H9 (cell line): Measurements from ENCODE around the gene CASQ2. TPM values are rescaled to one million over a fixed set of nuclear protein-coding genes. Genes with fewer than 3 reads are reported as not detected.

Experiments used
- DNase-seq: peaks from one replicate; pipeline ENCODE4 v3.0.0-alpha.2; 2017
- H2AFZ ChIP-seq: one replicate; pipeline ENCODE4 v1.6.1; 2013; ENCODE audit warnings: mild to moderate bottlenecking, low read length, control low read depth, moderate library complexity
- H2AK5ac ChIP-seq: 2 replicates; pipeline ENCODE4 v1.6.1; 2013; ENCODE audit warnings: low read length, control low read depth, mixed read lengths; ENCODE audit not compliant: insufficient read length
- H2BK120ac ChIP-seq: one replicate; pipeline ENCODE4 v1.6.1; 2013; ENCODE audit warnings: low read depth, mild to moderate bottlenecking, low read length, control low read depth, inconsistent platforms; ENCODE audit not compliant: poor library complexity, severe bottlenecking
- H2BK12ac ChIP-seq: 2 replicates; pipeline ENCODE4 v1.6.1; 2013; ENCODE audit warnings: low read length, control low read depth, mixed read lengths, low read depth; ENCODE audit not compliant: insufficient read length
- H2BK15ac ChIP-seq: 2 replicates; pipeline ENCODE4 v1.6.1; 2013; ENCODE audit warnings: low read depth, low read length, control low read depth
- H2BK20ac ChIP-seq: one replicate; pipeline ENCODE4 v1.6.1; 2013; ENCODE audit warnings: low read depth, mild to moderate bottlenecking, low read length, control low read depth, inconsistent platforms; ENCODE audit not compliant: poor library complexity, severe bottlenecking
- H2BK5ac ChIP-seq: 2 replicates; pipeline ENCODE4 v1.6.1; 2013; ENCODE audit warnings: low read length, control low read depth, mixed read lengths; ENCODE audit not compliant: insufficient read length
- H3K14ac ChIP-seq: 2 replicates; pipeline ENCODE4 v1.6.1; 2013; ENCODE audit warnings: low read length, control low read depth; ENCODE audit not compliant: insufficient read depth
- H3K18ac ChIP-seq: 2 replicates; pipeline ENCODE4 v1.6.1; 2013; ENCODE audit warnings: low read depth, mild to moderate bottlenecking, mixed read lengths, low read length, control low read depth; ENCODE audit not compliant: insufficient read length
- H3K23ac ChIP-seq: 2 replicates; pipeline ENCODE4 v1.6.1; 2013; ENCODE audit warnings: low read length, control low read depth, mixed read lengths, low read depth; ENCODE audit not compliant: insufficient read length
- H3K23me2 ChIP-seq: 2 replicates; pipeline ENCODE4 v1.6.1; 2013; ENCODE audit warnings: low read depth, mild to moderate bottlenecking, mixed read lengths, low read length, control low read depth; ENCODE audit not compliant: insufficient read length, poor library complexity, severe bottlenecking
- H3K27ac ChIP-seq: 2 replicates; pipeline ENCODE4 v1.5.1; 2013; ENCODE audit warnings: low read length, control low read depth, mixed read lengths, low read depth; ENCODE audit not compliant: insufficient read length
- H3K27me3 ChIP-seq: 2 replicates; pipeline ENCODE4 v1.6.1; 2013; ENCODE audit warnings: low read length, control low read depth, inconsistent platforms; ENCODE audit not compliant: insufficient read depth
- H3K4ac ChIP-seq: 2 replicates; pipeline ENCODE4 v1.6.1; 2013; ENCODE audit warnings: low read depth, mild to moderate bottlenecking, control low read depth, inconsistent platforms, low read length, moderate library complexity
- H3K4me1 ChIP-seq: 2 replicates; pipeline ENCODE4 v1.6.1; 2013; ENCODE audit warnings: low read length, control low read depth, inconsistent platforms; ENCODE audit not compliant: insufficient read depth
- H3K4me2 ChIP-seq: 2 replicates; pipeline ENCODE4 v1.6.1; 2013; ENCODE audit warnings: low read length, control low read depth, mixed read lengths; ENCODE audit not compliant: insufficient read length, insufficient read depth
- H3K56ac ChIP-seq: 2 replicates; pipeline ENCODE4 v1.6.1; 2013; ENCODE audit warnings: low read depth, mild to moderate bottlenecking, mixed read lengths, low read length, control low read depth; ENCODE audit not compliant: insufficient read length
- H3K79me1 ChIP-seq: 2 replicates; pipeline ENCODE4 v1.6.1; 2013; ENCODE audit warnings: low read depth, mild to moderate bottlenecking, moderate library complexity, low read length, control low read depth, inconsistent platforms; ENCODE audit not compliant: insufficient read depth, poor library complexity, severe bottlenecking
- H3K79me2 ChIP-seq: 2 replicates; pipeline ENCODE4 v1.6.1; 2013; ENCODE audit warnings: low read length, control low read depth, inconsistent platforms; ENCODE audit not compliant: insufficient read depth
- H3K9ac ChIP-seq: 2 replicates; pipeline ENCODE4 v1.6.1; 2013; ENCODE audit warnings: low read length, control low read depth, mixed read lengths; ENCODE audit not compliant: insufficient read length; ENCODE audit errors: extremely low read depth
- H3K9me3 ChIP-seq: one replicate; pipeline ENCODE4 v1.6.1; 2013; ENCODE audit warnings: low read depth, low read length, inconsistent platforms; ENCODE audit not compliant: control insufficient read depth
- H3T11ph ChIP-seq: one replicate; pipeline ENCODE4 v1.6.1; 2013; ENCODE audit warnings: mild to moderate bottlenecking, low read length, control low read depth, inconsistent platforms
- H4K20me1 ChIP-seq: one replicate; pipeline ENCODE4 v1.6.1; 2013; ENCODE audit not compliant: control insufficient read depth, insufficient read length, insufficient read depth
- H4K5ac ChIP-seq: 2 replicates; pipeline ENCODE4 v1.6.1; 2013; ENCODE audit warnings: low read depth, mild to moderate bottlenecking, mixed read lengths, low read length, control low read depth; ENCODE audit not compliant: insufficient read length
- H4K8ac ChIP-seq: replicated peaks from 2 replicates; pipeline ENCODE4 v1.6.1; 2013; ENCODE audit warnings: low read length, control low read depth, mixed read lengths, low read depth; ENCODE audit not compliant: insufficient read length
- H4K91ac ChIP-seq: 2 replicates; pipeline ENCODE4 v1.6.1; 2013; ENCODE audit warnings: low read depth, mild to moderate bottlenecking, moderate library complexity, mixed read lengths, low read length, control low read depth; ENCODE audit not compliant: insufficient read length
- H3K27ac Mint-ChIP-seq, 3 experiments: 2 replicates in 2 of 3; 3 replicates in 1 of 3; pipeline ENCODE4 v1.8.0; 2020 to 2021; ENCODE audit warnings: mixed read lengths in 3 of 3, mild to moderate bottlenecking in 1 of 3, moderate library complexity in 1 of 3
- H3K27me3 Mint-ChIP-seq: 2 replicates; pipeline ENCODE4 v1.8.0; 2021; ENCODE audit warnings: low read depth, mild to moderate bottlenecking, moderate library complexity, mixed read lengths
- H3K36me3 Mint-ChIP-seq, 3 experiments: 2 replicates in 2 of 3; 3 replicates in 1 of 3; pipeline ENCODE4 v1.8.0; 2020 to 2021; ENCODE audit warnings: low read depth in 3 of 3, mixed read lengths in 3 of 3; ENCODE audit not compliant: insufficient read depth in 1 of 3
- H3K4me1 Mint-ChIP-seq, 2 experiments: 2 replicates each; pipeline ENCODE4 v1.8.0; 2020; ENCODE audit warnings: mixed read lengths in 2 of 2
- H3K4me3 Mint-ChIP-seq, 2 experiments: 2 replicates in 1 of 2; 3 replicates in 1 of 2; pipeline ENCODE4 v1.8.0; 2020 to 2021; ENCODE audit warnings: mild to moderate bottlenecking in 2 of 2, mixed read lengths in 2 of 2, moderate library complexity in 1 of 2
- H3K9me3 Mint-ChIP-seq, 2 experiments: 2 replicates in 1 of 2; 3 replicates in 1 of 2; pipeline ENCODE4 v1.8.0; 2020; ENCODE audit warnings: mild to moderate bottlenecking in 2 of 2, mixed read lengths in 2 of 2, moderate library complexity in 1 of 2
- WGBS: extraction: QIAGEN DNeasy Blood & Tissue Kit; methylation state at CpG from one replicate; pipeline ENCODE4 v1.1.7; 2013; ENCODE audit warnings: missing lambda C conversion rate, low lambda C conversion rate, mixed read lengths; ENCODE audit not compliant: insufficient read length; ENCODE audit errors: extremely low coverage; 5-methylcytosine and 5-hydroxymethylcytosine counted together
- total RNA-seq: library from RNA; stranded (reverse); gene quantifications from 2 replicates; pipeline ENCODE4 v1.2.1, GENCODE V29; 2021
- TF ChIP-seq, protein P1 (sequence below): fragments of 200-600 bp; sonication (generic); conservative IDR thresholded peaks from 3 replicates; pipeline ENCODE4 v1.8.0; 2021; ENCODE audit warnings: antibody characterized with exemption, mild to moderate bottlenecking

Gene CASQ2
- total RNA-seq, 1 experiment from 2014 or later = not detected

GRCh38 chr1:115650961-115651360 lies 117.6 kb downstream of the CASQ2 start:
- Histone ChIP-seq H2BK5ac (no peak overlapping the region), H3T11ph (no peak overlapping the region), H3K79me2 (0 out of 2 replicates have a peak, but pooled peaks cover 4% of the 10 kb centered on the region), H3K4me2 (no peak overlapping the region), H3K4me1 (peaks cover 24% of the 10 kb centered on the region; the same call in 1 of the 2 replicates), H3K4ac (no peak overlapping the region), H4K5ac (no peak overlapping the region), H3K56ac (no peak overlapping the region), H3K9ac (no peak overlapping the region), H2BK12ac (no peak overlapping the region), H2AFZ (no peak overlapping the region), H3K9me3 (no peaks in the 10 kb centered on the region), H3K14ac (no peak overlapping the region), H2BK20ac (no peak overlapping the region), H3K23ac (no peak overlapping the region), H4K8ac (no peak overlapping the region), H4K20me1 (no peaks in the 10 kb centered on the region), H3K79me1 (peaks cover 5% of the 10 kb centered on the region), H2AK5ac (no peak overlapping the region), H3K18ac (peak overlapping the region; percentile 2), H4K91ac (no peak overlapping the region), H3K23me2 (no peaks in the 10 kb centered on the region), H3K27ac (no peak overlapping the region), H2BK120ac (no peak overlapping the region), H2BK15ac (no peak overlapping the region), H3K27me3 (no peaks in the 10 kb centered on the region; the same call in 1 of the 2 replicates)
- H3K4me3 Mint-ChIP-seq = peak overlapping the region in 1 of 2 experiments; percentile 45; a peak in 1 of 5 replicates
- no peaks in the 10 kb centered on the region for H3K9me3 Mint-ChIP-seq
- H3K27ac Mint-ChIP-seq = no peak overlapping the region; a peak in 1 of 7 replicates
- peaks cover 22 to 39% of the 10 kb centered on the region in 2 experiments for H3K4me1 Mint-ChIP-seq
- TF ChIP-seq, protein P1, sequence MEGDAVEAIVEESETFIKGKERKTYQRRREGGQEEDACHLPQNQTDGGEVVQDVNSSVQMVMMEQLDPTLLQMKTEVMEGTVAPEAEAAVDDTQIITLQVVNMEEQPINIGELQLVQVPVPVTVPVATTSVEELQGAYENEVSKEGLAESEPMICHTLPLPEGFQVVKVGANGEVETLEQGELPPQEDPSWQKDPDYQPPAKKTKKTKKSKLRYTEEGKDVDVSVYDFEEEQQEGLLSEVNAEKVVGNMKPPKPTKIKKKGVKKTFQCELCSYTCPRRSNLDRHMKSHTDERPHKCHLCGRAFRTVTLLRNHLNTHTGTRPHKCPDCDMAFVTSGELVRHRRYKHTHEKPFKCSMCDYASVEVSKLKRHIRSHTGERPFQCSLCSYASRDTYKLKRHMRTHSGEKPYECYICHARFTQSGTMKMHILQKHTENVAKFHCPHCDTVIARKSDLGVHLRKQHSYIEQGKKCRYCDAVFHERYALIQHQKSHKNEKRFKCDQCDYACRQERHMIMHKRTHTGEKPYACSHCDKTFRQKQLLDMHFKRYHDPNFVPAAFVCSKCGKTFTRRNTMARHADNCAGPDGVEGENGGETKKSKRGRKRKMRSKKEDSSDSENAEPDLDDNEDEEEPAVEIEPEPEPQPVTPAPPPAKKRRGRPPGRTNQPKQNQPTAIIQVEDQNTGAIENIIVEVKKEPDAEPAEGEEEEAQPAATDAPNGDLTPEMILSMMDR = no peak
- WGBS = no CpG with 5 or more reads among the region's 3 CpGs
- no peaks in the 10 kb centered on the region for H3K27me3 Mint-ChIP-seq
- H3K36me3 Mint-ChIP-seq = peaks cover 3 to 22% (median 17%) of the 10 kb centered on the region in 3 experiments; a peak in 6 of 7 replicates
- DNase-seq = no peak

Other genes starting within 250 kb of the CASQ2 start
- 13.5 and 13.6 TPM in 2 replicates for gene VANGL1, start 126.7 kb downstream of the CASQ2 start, total RNA-seq
- gene NHLH2, start 72.4 kb upstream of the CASQ2 start, total RNA-seq = 1.1 and 1.2 TPM in 2 replicates
- gene SLC22A15, start 207.8 kb upstream of the CASQ2 start, total RNA-seq = 3.2 and 3.5 TPM in 2 replicates